Measurements from ENCODE around the gene CREB5. TPM values are rescaled to one million over a fixed set of nuclear protein-coding genes. Genes with fewer than 3 reads are reported as not detected.

Gene CREB5
- total RNA-seq, 1 experiment from 2014 or later: 40.5 TPM

DNA sequence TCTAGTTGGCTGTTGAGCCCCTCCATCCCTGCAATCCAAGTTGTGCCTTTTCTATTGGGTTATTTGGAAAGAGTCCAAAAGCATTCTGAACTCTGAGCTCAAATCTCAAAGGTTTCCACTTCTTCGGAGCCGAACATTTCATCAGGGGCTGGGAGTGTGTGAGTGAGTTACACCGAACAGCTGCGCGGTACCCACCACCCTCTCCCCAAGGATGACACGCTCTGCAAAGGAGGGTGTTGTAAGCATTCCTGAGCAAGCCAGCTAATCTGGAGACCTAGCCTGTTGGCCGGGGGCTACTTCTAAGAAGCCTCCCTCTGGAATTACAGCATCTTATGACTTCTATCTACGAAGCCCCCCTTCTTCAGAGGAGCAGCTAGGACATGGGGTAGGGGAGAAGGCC is 270.5 kb downstream of the CREB5 start:
- CTCF ChIA-PET: interaction anchor here (0.6 to 1.3 kb wide), 2 partner anchors 9 to 22 kb away, joined by 3 read pairs; no protein-coding TSS in a partner anchor
- no peaks in the 10 kb centered on the region for H3K27me3 Mint-ChIP-seq (ENCODE audit: insufficient read depth, unreplicated experiment)
- TF ChIP-seq, protein P1, sequence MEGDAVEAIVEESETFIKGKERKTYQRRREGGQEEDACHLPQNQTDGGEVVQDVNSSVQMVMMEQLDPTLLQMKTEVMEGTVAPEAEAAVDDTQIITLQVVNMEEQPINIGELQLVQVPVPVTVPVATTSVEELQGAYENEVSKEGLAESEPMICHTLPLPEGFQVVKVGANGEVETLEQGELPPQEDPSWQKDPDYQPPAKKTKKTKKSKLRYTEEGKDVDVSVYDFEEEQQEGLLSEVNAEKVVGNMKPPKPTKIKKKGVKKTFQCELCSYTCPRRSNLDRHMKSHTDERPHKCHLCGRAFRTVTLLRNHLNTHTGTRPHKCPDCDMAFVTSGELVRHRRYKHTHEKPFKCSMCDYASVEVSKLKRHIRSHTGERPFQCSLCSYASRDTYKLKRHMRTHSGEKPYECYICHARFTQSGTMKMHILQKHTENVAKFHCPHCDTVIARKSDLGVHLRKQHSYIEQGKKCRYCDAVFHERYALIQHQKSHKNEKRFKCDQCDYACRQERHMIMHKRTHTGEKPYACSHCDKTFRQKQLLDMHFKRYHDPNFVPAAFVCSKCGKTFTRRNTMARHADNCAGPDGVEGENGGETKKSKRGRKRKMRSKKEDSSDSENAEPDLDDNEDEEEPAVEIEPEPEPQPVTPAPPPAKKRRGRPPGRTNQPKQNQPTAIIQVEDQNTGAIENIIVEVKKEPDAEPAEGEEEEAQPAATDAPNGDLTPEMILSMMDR (IDR thresholded peaks at IDR 0.05; ENCODE audit: unreplicated experiment): no peak
- DNase-seq (ENCODE audit: unreplicated experiment): no peak
- H3K4me3 Mint-ChIP-seq (ENCODE audit: unreplicated experiment): no peak overlapping the region
- H3K4me1 Mint-ChIP-seq (ENCODE audit: insufficient read depth, unreplicated experiment): no peaks in the 10 kb centered on the region
- no peaks in the 10 kb centered on the region for H3K9me3 Mint-ChIP-seq (ENCODE audit: unreplicated experiment)
- no peak overlapping the region for H3K27ac Mint-ChIP-seq (ENCODE audit: low read depth, unreplicated experiment)
- intact Hi-C loops (cut with micrococcal nuclease): no loop called here
- no TSS peak for BruUV-seq (replicated peaks)
- POLR2A ChIA-PET: interaction anchor here (0.7 to 1.3 kb wide), 2 partner anchors 11 to 328 kb away, joined by 4 to 5 read pairs; no protein-coding TSS in a partner anchor
- H3K36me3 Mint-ChIP-seq (ENCODE audit: insufficient read depth, unreplicated experiment): no peaks in the 10 kb centered on the region

GRCh38 chr7:28684650-28685241 is 272.4 kb downstream of the CREB5 start:
- intact Hi-C loops (cut with micrococcal nuclease): loop anchor here (5.0 kb wide), 5 partner anchors 57 to 297 kb away; no protein-coding TSS in a partner anchor
- Mint-ChIP-seq H3K27ac (ENCODE audit: low read depth, unreplicated experiment) (no peak overlapping the region), H3K36me3 (ENCODE audit: insufficient read depth, unreplicated experiment) (no peaks in the 10 kb centered on the region), H3K9me3 (ENCODE audit: unreplicated experiment) (no peaks in the 10 kb centered on the region), H3K4me3 (ENCODE audit: unreplicated experiment) (no peak overlapping the region), H3K4me1 (ENCODE audit: insufficient read depth, unreplicated experiment) (peaks cover 9% of the 10 kb centered on the region), H3K27me3 (ENCODE audit: insufficient read depth, unreplicated experiment) (no peaks in the 10 kb centered on the region)
- CTCF ChIA-PET: interaction anchor here (0.6 to 1.6 kb wide), 3 partner anchors 15 to 725 kb away, joined by 4 to 6 read pairs (median 5); no protein-coding TSS in a partner anchor
- no TSS peak for BruUV-seq (replicated peaks)
- DNase-seq (ENCODE audit: unreplicated experiment): no peak
- POLR2A ChIA-PET: no interaction called here
- TF ChIP-seq, protein P1 (IDR thresholded peaks at IDR 0.05; ENCODE audit: unreplicated experiment): no peak

GRCh38 chr7:28685242-28685643 is 272.9 kb downstream of the CREB5 start:
- Mint-ChIP-seq H3K27me3 (ENCODE audit: insufficient read depth, unreplicated experiment) (no peaks in the 10 kb centered on the region), H3K9me3 (ENCODE audit: unreplicated experiment) (no peaks in the 10 kb centered on the region)
- CTCF ChIA-PET: interaction anchor here (0.6 to 1.6 kb wide), 4 partner anchors 63 to 250 kb away, joined by 3 to 5 read pairs (median 4); no protein-coding TSS in a partner anchor

More at GRCh38 chr7:28685242-28685643, 272.9 kb downstream of the CREB5 start:
- H3K4me1 Mint-ChIP-seq (ENCODE audit: insufficient read depth, unreplicated experiment): peaks cover 9% of the 10 kb centered on the region
- intact Hi-C loops (cut with micrococcal nuclease): loop anchor here (5.0 kb wide), 5 partner anchors 58 to 298 kb away; no protein-coding TSS in a partner anchor
- no peak for DNase-seq (ENCODE audit: unreplicated experiment)
- no TSS peak for BruUV-seq (replicated peaks)
- TF ChIP-seq, protein P1 (IDR thresholded peaks at IDR 0.05; ENCODE audit: unreplicated experiment): no peak
- POLR2A ChIA-PET: interaction anchor here (0.6 to 1.1 kb wide), 8 partner anchors 11 to 647 kb away, joined by 3 to 11 read pairs (median 3); no protein-coding TSS in a partner anchor
- no peak overlapping the region for H3K27ac Mint-ChIP-seq (ENCODE audit: low read depth, unreplicated experiment)
- H3K36me3 Mint-ChIP-seq (ENCODE audit: insufficient read depth, unreplicated experiment): no peaks in the 10 kb centered on the region
- H3K4me3 Mint-ChIP-seq (ENCODE audit: unreplicated experiment): no peak overlapping the region
